Measurements from ENCODE around the gene RPL22.

Gene RPL22

DNA sequence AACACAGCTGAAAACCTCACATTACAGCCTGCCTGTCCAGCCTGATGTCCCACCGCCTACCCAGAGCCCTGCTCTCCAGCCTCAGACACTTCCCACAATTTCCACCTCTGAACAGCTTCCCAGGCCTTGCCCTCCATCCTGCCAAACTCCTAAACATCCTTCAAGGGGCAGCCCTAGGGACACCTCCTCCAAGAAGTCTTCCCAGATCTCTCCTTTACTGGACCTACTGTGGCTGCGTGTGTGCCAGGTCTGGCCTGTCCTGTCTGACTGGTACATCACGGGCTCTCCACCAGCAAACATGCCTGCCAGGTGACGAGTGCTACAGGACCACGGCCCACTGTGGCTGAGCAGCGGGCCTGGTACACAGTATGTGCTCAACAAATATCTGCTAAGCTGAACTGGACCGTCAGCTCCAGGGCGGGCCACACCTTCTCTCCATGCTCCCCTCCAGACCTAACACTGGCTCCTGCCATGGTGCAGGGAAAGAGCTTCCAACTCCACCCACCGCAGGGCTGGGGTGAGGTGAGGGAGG, 48.0 kb downstream of the RPL22 start:
- DNase-seq, result no peak

DNA sequence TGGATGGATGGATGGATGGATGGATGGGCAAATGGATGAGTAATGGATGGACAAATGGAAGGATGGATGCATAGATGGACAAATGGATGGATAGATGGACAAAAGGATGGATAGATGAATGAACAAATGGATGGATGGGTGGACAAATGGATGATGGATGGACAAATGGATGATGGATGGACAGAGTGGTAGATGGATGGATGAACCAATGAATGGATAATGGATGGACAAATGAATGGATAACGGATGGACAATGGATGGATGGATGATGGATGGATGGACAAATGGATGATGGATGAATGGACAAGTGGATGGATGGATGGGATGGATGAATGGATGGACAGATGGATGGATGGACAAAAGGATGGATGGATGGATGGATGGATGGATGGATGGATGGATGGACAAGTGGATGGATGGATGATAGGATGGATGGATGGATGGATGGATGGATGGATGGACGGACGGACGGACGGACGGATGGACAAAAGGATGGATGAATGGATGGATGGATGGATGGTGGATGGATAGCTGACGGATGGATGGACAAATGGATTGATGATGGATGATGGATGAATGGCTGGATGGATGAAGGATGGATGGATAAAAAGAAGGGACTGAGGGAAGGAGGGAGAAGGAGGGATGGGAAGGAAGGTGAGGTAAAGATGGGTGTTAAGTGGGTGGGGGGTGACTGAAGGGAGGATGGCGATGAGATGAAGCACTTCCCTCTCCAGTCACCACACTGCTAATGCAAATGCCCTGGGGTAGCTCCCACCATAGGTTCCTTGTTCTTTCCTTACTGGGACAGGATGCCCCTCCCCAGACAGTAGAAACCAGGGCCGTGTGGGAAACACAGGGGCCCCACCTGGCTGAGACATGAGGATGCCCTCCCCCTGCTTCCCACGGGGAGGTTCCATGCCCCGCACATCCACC, 49.1 kb downstream of the RPL22 start:
- no peak for DNase-seq

DNA sequence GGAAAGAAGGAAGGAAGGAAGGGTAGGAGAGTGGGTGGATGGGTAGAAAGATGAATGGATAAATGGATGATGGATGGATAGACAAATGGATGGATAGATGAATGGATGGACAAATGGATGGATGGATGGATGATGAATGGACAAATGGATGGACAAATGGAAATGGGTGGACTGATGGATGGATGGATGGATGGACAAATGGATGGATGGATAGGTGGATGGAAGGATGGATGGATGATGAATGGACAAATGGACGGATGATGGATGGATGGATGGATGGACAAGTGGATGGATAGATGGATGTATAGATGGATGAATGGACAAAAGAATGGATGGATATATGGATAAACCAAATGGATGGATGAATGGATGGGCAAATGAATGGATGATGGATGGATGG, 49.8 kb downstream of the RPL22 start:
- no peak for DNase-seq

DNA sequence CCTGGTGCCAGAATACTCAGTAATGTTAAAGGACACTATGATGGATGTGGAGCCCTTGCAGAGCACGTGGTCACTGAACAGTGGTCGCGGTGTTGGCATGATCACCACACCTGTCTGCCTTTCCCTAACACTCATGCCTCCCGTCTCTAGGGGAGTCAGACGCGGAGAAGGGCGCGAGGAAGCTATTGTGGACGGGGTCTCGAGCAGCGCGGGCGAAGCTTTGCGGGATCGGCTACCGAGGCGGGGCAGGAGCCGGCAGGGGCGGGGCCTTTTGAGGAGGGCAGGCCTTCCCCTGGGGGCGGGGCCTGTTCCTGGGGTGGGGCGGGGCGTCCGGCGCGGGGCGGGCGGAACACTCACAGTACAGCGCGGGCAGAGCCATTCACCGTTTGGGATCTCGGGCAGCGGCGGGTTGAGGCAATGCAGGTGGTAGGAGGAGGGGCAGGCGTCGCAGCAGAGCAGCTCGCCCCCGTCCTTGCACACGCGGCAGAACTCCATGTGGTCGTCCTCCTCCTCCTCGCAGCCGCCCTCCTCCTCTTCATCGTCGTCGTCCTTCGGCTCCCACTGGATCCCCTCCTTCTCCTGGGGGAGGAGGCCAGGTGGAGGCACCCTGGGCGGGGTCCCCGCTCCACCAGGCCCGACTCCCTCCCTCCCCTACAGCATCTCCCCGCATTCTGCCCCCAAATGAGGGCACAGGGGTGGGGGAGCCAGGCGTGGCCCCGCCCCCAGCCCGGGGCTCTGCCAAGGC, 50.7 kb downstream of the RPL22 start:
- peak; percentile 65 for DNase-seq

DNA sequence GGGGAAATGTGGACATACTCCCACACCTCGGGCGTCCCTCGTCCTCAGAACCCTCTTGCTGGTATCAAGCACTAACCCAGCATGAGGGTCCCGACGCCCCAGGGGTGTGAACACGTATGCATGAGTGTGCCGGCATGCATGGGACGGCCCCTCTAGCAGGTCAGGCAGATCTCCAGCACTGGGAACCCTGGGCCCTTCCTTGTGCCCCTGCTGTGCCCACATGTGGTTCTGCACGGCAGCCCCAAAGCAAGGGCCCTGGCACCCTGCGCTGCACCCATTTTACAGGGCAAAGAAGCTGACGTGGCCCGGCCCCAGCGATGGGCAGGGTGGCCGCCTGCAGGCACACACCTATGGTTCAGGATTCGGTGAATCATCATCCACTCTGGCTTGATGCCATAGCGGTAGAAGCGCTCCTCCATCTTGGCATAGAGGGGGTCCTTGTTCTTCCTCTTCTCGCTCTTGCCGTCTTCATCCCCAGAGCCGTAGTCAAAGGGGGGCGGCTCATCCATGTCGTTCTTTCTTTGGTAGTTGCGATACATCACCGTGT, 53.5 kb downstream of the RPL22 start:
- no peak for DNase-seq

DNA sequence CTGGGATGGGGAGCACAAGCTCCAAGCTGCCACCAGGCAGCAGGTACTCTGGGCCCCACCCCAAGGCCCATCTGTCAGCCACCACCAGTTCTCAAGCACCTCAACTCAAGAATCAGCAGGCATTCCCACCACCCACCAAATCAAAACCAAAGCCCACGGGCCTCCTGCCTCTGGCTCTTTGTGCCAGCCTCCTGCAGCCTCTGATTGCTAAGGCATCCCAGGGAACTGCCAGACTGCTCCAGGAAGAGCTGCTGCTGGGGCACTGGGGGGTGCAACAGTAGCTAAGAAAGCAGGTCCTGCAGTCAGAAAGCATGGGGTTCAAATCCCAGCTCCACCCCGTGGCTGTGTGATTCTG, 54.0 kb downstream of the RPL22 start:
- no peak for DNase-seq

DNA sequence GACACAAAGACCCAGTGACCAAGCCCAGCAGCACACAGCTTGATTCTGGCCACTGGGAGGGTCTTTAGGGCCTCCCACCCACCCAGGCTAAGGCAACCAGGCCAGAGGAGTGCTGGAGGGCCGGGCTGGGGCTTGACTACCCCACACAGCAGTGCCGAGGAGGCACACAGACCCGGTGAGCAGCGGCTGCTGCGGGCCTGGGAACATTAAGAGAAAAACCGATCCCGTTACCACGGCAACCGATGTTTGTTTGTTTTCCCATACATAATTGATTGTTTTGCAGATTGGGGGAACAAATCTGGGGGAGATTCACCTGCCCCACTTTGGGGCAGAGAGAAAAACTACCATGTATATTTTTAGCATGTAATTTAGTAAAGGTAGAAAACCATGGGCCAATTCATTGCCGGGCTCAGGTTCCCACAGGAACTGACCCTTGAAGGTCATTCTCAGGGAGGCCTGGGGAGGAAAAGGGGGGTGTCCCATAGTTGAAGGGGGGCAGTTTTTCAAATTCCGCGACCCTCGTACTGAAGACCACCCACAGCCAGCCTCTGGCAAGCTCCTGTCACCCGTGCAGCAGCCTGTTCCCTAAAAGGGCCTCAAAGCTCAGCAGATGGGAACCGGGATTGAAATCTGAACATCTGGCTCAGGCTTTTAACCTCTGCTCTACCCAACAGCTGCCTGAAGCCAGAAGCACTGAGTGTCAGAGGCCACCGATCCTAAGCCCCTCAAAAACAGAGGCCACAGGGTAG, 54.6 kb downstream of the RPL22 start:
- DNase-seq, result no peak

DNA sequence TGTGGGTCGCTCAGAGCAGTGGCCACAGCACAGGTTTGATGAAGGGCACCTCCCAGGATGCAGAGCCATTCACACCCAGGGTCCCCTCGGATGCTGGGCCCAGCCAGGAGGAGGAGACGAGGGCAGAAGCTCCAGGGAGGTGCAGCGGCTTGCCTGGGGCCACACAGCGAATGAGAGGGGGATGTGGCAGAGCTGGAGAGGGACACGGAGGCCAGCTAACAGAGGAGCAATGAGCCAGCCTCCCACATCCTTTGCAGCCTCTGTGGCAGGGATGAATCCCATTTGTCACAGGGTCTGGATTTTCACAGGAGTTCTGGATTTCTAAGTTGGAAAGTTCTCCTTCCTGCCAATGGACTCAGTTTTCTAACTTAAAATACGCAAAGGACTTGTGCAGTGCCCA, 55.2 kb downstream of the RPL22 start:
- no peak for DNase-seq

DNA sequence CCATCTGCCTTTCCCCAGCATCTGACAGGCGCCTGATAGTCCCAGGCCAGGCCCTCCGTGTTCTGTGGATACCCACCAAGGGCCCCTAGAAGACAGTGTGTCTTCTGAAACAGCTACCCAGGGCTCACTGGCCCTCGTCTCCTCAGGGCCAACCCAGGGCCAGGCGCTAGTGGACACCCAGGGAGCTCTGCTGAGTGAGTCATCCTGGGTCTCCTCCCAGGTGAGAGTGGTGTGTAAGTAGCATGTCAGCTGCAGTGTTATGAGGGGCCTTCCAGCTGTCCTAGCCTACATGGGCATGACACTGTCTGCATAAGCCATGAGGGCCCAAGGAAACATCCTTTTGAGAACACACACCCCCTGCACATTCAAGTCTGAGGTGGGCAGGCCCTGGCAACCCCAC, 56.0 kb downstream of the RPL22 start:
- DNase-seq, result no peak

DNA sequence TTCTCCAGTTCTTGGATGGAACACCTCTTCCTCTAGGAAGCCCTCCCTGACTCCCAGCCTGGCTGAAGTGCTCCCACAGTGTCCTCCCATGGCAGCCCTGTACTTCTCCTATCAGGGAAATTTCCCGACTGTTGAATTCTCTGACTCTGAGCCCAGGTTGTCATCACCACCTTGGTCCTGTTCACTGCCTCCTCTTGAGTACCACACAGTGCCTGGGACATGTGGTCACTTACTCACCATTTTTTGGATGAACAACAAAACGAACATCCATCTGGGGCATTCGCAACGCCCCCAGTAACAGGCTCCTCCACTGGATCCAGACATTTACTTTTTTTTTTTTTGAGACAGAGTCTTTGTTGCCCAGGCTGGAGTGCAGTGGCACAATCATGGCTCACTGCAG, 56.7 kb downstream of the RPL22 start:
- no peak for DNase-seq

DNA sequence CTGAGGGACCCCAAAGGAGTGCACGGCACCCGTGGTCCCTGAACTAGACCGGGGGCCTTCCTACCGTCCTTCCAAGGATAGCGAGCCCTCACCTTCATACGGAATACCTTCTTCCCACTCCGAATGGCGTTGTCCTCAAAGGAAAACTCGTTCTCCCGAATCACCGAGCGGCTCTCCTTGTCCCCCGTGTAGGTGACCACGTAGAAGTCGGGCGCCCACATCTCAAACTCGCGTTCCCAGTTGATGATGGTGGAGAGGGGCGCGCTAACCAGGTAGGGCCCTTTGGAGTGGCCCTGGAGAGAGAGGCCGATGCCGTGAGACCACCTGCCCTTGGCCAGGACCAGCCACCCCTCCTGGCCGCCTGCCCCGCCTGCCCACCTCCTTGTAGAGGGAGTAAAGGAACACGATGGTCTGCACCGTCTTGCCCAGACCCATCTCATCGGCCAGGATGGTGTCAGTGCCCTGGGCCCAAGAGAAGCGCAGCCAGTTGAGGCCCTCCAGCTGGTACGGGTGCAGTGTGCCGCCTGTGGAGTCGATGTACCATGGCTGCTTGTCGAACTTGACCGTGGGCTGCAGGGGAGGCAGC, 57.3 kb downstream of the RPL22 start:
- no peak for DNase-seq

DNA sequence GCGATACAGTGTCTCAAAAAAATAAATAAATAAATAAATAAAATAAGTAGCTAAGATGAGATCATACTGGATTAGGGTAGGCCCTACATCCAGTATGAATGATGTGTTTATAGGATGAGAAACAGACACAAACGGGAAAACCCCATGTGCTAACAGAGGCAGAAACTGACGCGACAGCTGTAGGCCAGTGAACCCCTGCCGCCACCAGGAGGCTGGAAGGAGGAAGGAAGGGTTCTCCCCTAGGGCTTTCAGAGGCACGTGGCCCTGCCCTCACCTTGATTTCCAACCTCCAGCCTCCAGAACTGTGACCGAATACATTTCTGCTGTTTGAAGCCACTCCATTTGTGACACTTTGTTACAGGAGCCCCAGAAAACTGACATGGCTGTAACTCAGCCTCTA, 57.8 kb downstream of the RPL22 start:
- DNase-seq, result no peak

DNA sequence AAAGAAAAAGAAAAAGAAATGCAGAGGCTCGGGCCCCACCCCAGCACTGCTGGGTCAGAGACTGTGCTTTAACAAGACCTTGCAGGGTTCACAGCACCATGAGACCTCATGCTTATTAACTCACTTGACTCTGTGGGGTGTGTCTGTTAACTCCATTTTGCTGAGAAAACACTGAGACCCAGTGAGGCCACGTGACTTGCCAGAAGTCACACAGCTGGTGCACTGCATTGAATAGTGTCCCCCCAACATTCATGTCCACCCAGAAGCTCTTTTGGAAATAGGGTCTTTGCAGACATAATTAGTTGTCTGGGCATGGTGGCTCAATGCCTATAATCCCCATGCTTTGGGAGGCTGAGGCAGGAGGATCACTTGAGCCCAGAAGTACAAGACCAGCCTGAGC, 59.0 kb downstream of the RPL22 start:
- DNase-seq, result no peak

DNA sequence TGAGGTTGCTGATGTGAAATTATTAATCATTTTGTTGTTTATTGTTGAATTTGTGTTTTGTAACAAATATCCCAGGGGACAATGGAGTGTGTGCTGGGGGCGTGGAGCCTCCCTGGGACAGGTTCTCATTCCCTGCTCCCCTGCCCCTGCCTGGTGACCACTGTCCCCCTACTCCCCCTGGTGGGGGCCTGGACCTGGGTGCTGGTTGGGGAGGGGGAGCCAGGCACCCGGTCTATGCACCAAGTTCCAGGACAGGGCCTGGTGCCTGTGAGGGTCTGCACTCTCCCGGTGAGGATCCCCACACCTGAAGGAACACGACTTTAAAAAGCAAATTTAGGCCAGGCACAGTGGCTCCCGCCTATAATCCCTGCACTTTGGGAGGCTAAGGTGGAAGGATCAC, 61.6 kb downstream of the RPL22 start:
- no peak for DNase-seq

DNA sequence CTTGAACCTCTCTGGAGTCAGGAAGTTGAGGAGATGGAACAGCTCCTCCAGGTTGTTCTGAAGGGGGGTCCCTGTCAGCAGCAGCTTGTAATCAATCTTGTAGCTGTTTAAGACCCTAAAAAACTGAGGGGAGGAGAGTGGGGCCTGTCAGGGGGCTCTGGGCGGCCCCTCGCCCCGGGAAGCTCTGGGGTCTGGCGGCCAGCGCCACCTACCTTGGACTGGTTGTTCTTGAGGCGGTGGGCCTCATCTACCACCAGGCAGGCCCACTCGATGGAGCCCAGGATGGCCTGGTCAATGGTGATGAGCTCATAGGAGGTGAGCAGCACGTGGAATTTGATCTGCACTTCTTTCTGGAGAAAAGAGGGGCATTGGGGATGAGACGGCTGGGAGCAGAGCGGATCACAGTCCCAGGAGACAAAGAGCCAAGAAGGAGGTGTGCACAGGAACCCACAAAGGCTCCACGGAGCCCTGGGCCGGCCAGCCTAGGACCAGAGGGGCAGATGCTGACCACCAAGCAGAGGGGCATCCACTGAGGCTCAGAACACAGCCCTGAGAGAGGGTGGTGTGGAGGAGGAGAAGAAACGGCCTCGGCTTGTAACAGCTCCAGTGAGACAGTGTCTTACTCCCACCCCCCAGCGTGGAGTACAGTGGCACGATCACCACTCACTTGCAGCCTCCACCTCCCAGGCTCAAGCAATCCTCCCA, 62.7 kb downstream of the RPL22 start:
- no peak for DNase-seq
